ENCODE results near the gene WWOX.

DNA sequence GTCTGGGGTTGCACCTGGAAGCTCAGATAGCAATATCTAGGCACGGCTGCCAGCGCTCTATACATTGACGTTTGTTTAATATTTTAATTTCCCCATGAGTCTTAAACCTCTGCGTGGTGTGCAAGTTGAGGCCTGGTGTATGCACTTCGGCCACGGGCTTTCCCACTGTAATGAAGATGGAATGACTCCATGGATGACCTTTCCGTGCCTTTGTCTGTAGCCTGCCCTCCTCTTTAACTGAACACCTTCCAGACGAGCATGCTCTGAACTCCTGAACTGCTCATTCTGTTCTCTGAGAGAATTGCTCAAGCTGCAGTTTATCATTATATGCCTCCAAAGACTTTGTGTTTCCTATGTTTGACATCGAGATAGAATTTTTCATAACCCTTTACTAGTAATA is 438.8 kb downstream of the WWOX start:
- TF ChIP-seq POLR2AphosphoS5 (IDR thresholded peaks at IDR 0.05; ENCODE audit: borderline replicate concordance, low read depth, low read length), result no peak
- no peak for TF ChIP-seq EZH2 (IDR thresholded peaks at IDR 0.05)
- no peak for TF ChIP-seq FOXP2 (optimal IDR thresholded peaks at IDR 0.05; ENCODE audit: control extremely low read depth, extremely low read length, insufficient read depth)

Data from SK-N-MC (cell line).